Liver (tissue), 3 donors: ENCODE results near the gene FXYD4.
"Not testable (repeated sequence)": the region's sequence is repeated elsewhere in the genome, so short reads cannot be mapped to it uniquely, and the experiment has no call there.

ENCODE experiments used
- ATF3 ChIP-seq: IDR thresholded peaks from 2 replicates; pipeline ENCODE4 v1.6.1; 2016; ENCODE audit warnings: antibody characterized with exemption
- CTCF ChIP-seq: fragments of 150-350 bp; IDR thresholded peaks from 2 replicates; pipeline ENCODE4 v1.5.1; 2017; ENCODE audit warnings: improper control_type of control experiment, low read depth, low read length; ENCODE audit not compliant: missing input control
- EGR1 ChIP-seq, 2 donors: IDR thresholded peaks; 2 replicates each; pipeline ENCODE4 v1.6.1; 2016 to 2018; ENCODE audit warnings: antibody characterized with exemption in 2 of 2, low read depth in 2 of 2
- FOXA1 ChIP-seq: IDR thresholded peaks from 2 replicates; pipeline ENCODE4 v1.6.1; 2016; ENCODE audit warnings: antibody characterized with exemption
- GABPA ChIP-seq, 2 donors: IDR thresholded peaks in 1 of 2; conservative IDR thresholded peaks in 1 of 2; 2 replicates each; pipeline ENCODE4 v1.6.1; 2016; ENCODE audit warnings: antibody characterized with exemption in 2 of 2, mild to moderate bottlenecking in 1 of 2, moderate library complexity in 1 of 2
- HNF4A ChIP-seq, 2 donors: conservative IDR thresholded peaks; 2 replicates each; pipeline ENCODE4 v1.6.1; 2016; ENCODE audit warnings: antibody characterized with exemption in 2 of 2, mild to moderate bottlenecking in 2 of 2
- JUND ChIP-seq, 2 donors: IDR thresholded peaks; 2 replicates each; pipeline ENCODE4 v1.6.1; 2016; ENCODE audit warnings: antibody characterized with exemption in 2 of 2
- MAX ChIP-seq: IDR thresholded peaks from 2 replicates; pipeline ENCODE4 v1.6.1; 2016; ENCODE audit warnings: antibody characterized with exemption
- RAD21 ChIP-seq, 2 donors: IDR thresholded peaks; 2 replicates each; pipeline ENCODE4 v1.6.1; 2016; ENCODE audit warnings: antibody characterized with exemption in 2 of 2, mild to moderate bottlenecking in 2 of 2
- RXRA ChIP-seq, 2 donors: IDR thresholded peaks; 2 replicates each; pipeline ENCODE4 v1.6.1; 2017 to 2018; ENCODE audit warnings: antibody characterized with exemption in 2 of 2, mild to moderate bottlenecking in 1 of 2
- TAF1 ChIP-seq: conservative IDR thresholded peaks from 2 replicates; pipeline ENCODE4 v1.6.1; 2016; ENCODE audit warnings: antibody characterized with exemption, mild to moderate bottlenecking
- YY1 ChIP-seq: IDR thresholded peaks from 2 replicates; pipeline ENCODE4 v1.6.1; 2016; ENCODE audit warnings: antibody characterized with exemption, mild to moderate bottlenecking
- TF ChIP-seq, protein P1 (sequence below): IDR thresholded peaks from 2 replicates; pipeline ENCODE4 v1.6.1; 2016; ENCODE audit warnings: antibody characterized with exemption, mild to moderate bottlenecking
- TF ChIP-seq, protein P2 (sequence below): IDR thresholded peaks from 2 replicates; pipeline ENCODE4 v1.6.1; 2016; ENCODE audit warnings: antibody characterized with exemption
- donor health status: healthy.
- donor health status: healthy.

DNA sequence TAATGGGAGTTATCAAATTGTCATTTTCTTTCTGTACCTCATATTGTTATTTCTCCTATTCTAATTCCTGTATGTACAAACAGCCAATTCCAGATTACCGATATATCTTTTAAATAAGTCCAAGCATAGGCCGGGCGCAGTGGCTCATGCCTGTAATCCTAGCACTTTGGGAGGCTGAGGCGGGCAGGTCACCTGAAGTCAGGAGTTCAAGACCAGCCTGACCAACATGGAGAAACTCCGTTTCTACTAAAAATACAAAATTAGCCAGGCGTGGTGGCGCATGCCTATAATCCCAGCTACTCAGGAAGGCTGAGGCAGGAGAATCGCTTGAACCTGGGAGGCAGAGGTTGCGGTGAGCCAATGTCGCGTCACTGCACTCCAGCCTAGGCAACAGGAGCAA lies 21.8 kb downstream of the FXYD4 start:
- TF ChIP-seq, protein P1, sequence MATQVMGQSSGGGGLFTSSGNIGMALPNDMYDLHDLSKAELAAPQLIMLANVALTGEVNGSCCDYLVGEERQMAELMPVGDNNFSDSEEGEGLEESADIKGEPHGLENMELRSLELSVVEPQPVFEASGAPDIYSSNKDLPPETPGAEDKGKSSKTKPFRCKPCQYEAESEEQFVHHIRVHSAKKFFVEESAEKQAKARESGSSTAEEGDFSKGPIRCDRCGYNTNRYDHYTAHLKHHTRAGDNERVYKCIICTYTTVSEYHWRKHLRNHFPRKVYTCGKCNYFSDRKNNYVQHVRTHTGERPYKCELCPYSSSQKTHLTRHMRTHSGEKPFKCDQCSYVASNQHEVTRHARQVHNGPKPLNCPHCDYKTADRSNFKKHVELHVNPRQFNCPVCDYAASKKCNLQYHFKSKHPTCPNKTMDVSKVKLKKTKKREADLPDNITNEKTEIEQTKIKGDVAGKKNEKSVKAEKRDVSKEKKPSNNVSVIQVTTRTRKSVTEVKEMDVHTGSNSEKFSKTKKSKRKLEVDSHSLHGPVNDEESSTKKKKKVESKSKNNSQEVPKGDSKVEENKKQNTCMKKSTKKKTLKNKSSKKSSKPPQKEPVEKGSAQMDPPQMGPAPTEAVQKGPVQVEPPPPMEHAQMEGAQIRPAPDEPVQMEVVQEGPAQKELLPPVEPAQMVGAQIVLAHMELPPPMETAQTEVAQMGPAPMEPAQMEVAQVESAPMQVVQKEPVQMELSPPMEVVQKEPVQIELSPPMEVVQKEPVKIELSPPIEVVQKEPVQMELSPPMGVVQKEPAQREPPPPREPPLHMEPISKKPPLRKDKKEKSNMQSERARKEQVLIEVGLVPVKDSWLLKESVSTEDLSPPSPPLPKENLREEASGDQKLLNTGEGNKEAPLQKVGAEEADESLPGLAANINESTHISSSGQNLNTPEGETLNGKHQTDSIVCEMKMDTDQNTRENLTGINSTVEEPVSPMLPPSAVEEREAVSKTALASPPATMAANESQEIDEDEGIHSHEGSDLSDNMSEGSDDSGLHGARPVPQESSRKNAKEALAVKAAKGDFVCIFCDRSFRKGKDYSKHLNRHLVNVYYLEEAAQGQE: not testable (repeated sequence)
- not testable (repeated sequence) for TF ChIP-seq CTCF; MAX; YY1; EGR1 (IDR thresholded peaks at IDR 0.05; ENCODE audit: low read depth in 2 of 2); JUND (IDR thresholded peaks at IDR 0.05); HNF4A (conservative IDR thresholded peaks at IDR 0.05); RAD21 (IDR thresholded peaks at IDR 0.05); RXRA (IDR thresholded peaks at IDR 0.05); ATF3; TAF1; GABPA (IDR thresholded peaks at IDR 0.05 in 1 of 2, conservative IDR thresholded peaks at IDR 0.05 in 1 of 2); FOXA1
- TF ChIP-seq, protein P2, sequence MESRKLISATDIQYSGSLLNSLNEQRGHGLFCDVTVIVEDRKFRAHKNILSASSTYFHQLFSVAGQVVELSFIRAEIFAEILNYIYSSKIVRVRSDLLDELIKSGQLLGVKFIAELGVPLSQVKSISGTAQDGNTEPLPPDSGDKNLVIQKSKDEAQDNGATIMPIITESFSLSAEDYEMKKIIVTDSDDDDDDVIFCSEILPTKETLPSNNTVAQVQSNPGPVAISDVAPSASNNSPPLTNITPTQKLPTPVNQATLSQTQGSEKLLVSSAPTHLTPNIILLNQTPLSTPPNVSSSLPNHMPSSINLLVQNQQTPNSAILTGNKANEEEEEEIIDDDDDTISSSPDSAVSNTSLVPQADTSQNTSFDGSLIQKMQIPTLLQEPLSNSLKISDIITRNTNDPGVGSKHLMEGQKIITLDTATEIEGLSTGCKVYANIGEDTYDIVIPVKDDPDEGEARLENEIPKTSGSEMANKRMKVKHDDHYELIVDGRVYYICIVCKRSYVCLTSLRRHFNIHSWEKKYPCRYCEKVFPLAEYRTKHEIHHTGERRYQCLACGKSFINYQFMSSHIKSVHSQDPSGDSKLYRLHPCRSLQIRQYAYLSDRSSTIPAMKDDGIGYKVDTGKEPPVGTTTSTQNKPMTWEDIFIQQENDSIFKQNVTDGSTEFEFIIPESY: not testable (repeated sequence)
